ENCODE measurements around the gene SLC25A13. TPM values are rescaled to one million over a fixed set of nuclear protein-coding genes. Genes with fewer than 3 reads are reported as not detected.

Gene SLC25A13
- total RNA-seq, 1 experiment from 2014 or later, result 22.2 TPM

GRCh38 chr7:96211954-96212353 is 109.9 kb downstream of the SLC25A13 start:
- DNase-seq (ENCODE audit: low read depth), result no peak

GRCh38 chr7:96205665-96206064 is 116.2 kb downstream of the SLC25A13 start:
- DNase-seq (ENCODE audit: low read depth), result no peak

GRCh38 chr7:96204601-96205000 is 117.3 kb downstream of the SLC25A13 start:
- DNase-seq (ENCODE audit: low read depth), result no peak

- DNase-seq (ENCODE audit: low read depth), result peak; percentile 34
Observed at GRCh38 chr7:96203786-96204185, 118.1 kb downstream of the SLC25A13 start.

- DNase-seq (ENCODE audit: low read depth), result no peak
Observed at GRCh38 chr7:96202102-96202501, 119.8 kb downstream of the SLC25A13 start.

- DNase-seq (ENCODE audit: low read depth), result no peak
Observed at GRCh38 chr7:96200740-96201139, 121.2 kb downstream of the SLC25A13 start.

- peak; percentile 35 for DNase-seq (ENCODE audit: low read depth)
Observed at GRCh38 chr7:96199421-96199820, 122.5 kb downstream of the SLC25A13 start.

- DNase-seq (ENCODE audit: low read depth), result no peak
Observed at GRCh38 chr7:96198047-96198636, 123.8 kb downstream of the SLC25A13 start.

- DNase-seq (ENCODE audit: low read depth), result no peak
Observed at GRCh38 chr7:96196676-96197075, 125.2 kb downstream of the SLC25A13 start.

- no peak for DNase-seq (ENCODE audit: low read depth)
Observed at GRCh38 chr7:96189129-96189820, 132.6 kb downstream of the SLC25A13 start.

- no peak for DNase-seq (ENCODE audit: low read depth)
Observed at GRCh38 chr7:96188591-96188991, 133.3 kb downstream of the SLC25A13 start.

- DNase-seq (ENCODE audit: low read depth), result no peak
Observed at GRCh38 chr7:96188174-96188581, 133.7 kb downstream of the SLC25A13 start.

GRCh38 chr7:96187735-96188134 is 134.2 kb downstream of the SLC25A13 start:
- DNase-seq (ENCODE audit: low read depth), result no peak

GRCh38 chr7:96184783-96185182 is 137.1 kb downstream of the SLC25A13 start:
- DNase-seq (ENCODE audit: low read depth), result no peak

- no peak for DNase-seq (ENCODE audit: low read depth)
Observed at GRCh38 chr7:96183163-96183670, 138.7 kb downstream of the SLC25A13 start.

- DNase-seq (ENCODE audit: low read depth), result no peak
Observed at GRCh38 chr7:96182424-96183158, 139.3 kb downstream of the SLC25A13 start.

- DNase-seq (ENCODE audit: low read depth), result no peak
Observed at GRCh38 chr7:96181174-96181573, 140.7 kb downstream of the SLC25A13 start.

GRCh38 chr7:96179837-96180236 is 142.1 kb downstream of the SLC25A13 start:
- peak; percentile 17 for DNase-seq (ENCODE audit: low read depth)

GRCh38 chr7:96179341-96179740 is 142.6 kb downstream of the SLC25A13 start:
- no peak for DNase-seq (ENCODE audit: low read depth)

GRCh38 chr7:96178581-96178980 is 143.3 kb downstream of the SLC25A13 start:
- no peak for DNase-seq (ENCODE audit: low read depth)

- DNase-seq (ENCODE audit: low read depth), result no peak
Observed at GRCh38 chr7:96177353-96177752, 144.5 kb downstream of the SLC25A13 start.

GRCh38 chr7:96174812-96175211 is 147.1 kb downstream of the SLC25A13 start:
- no peak for DNase-seq (ENCODE audit: low read depth)
